Mucosa of gallbladder (tissue), 1 donor: ENCODE measurements around the gene MBNL3. TPM values are rescaled to one million over a fixed set of nuclear protein-coding genes. Genes with fewer than 3 reads are reported as not detected.

Experiments used
- DNase-seq: peaks from one replicate; pipeline ENCODE4 v3.0.0-alpha.2; 2020; ENCODE audit warnings: low spot score
- total RNA-seq: library from RNA; stranded (reverse); gene quantifications from one replicate; pipeline ENCODE4 v1.2.1, GENCODE V29; 2021
- donor health status: DM: no; HTN: no; CAD: no.

The MBNL3 gene
- total RNA-seq, 1 donor from 2014 or later = 49.3 TPM

DNA sequence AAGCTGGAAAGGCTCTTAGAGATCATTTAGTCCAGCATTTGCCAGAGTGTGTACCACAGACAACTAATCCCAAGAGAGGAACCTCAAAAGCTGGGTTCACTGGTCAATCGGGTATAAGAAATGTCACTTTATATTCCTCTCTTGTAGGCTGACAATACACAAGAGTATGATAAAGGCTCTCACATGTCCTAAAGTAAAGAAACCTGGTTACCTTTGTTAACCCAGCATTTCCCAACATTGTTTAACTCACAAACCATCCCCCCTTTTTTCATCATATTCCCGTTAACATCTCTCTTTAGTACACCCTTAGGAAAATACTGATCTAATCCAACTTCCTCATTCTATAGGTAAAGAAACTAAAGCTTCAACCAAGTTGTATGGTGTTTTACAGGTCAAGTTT is 74.4 kb downstream of the MBNL3 start:
- no peak for DNase-seq

DNA sequence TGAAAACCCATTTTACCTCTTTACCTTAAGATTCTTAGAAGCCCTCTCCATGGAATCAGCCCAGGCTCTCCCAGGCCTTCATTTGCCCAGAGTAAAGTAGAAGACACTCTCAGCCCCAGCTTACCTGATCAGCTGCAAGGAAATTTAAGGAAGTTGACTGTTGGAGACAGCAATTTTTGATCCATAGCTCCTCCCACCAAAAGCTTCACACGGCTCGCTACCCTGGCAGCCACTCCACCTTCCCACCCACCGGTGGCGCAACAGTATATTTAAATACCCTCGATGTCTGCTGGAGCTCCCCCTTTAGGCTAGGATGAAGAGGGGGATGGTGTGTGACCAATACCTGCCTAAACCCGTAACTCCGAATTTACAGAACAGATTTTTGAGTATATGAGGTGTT is 75.4 kb downstream of the MBNL3 start:
- no peak for DNase-seq

DNA sequence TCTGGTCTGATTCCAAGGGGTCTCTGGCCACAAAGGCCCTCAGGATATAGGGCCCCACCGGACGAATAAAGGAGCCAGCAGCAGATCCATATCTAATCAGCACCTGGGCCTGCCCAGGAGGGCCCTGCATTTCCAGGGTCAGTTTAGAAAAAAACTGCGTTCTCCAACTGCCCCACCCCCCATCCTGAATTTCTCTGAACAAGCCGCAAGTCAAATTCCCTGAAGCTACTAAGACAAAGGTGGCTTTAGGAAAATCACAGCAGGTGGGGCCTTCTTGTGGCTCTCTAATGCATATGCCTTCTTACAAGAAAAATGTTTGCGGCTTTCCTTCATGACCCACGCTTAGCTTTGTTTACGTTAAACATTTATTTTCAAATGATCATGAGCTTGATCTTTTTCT is 76.6 kb downstream of the MBNL3 start:
- no peak for DNase-seq

DNA sequence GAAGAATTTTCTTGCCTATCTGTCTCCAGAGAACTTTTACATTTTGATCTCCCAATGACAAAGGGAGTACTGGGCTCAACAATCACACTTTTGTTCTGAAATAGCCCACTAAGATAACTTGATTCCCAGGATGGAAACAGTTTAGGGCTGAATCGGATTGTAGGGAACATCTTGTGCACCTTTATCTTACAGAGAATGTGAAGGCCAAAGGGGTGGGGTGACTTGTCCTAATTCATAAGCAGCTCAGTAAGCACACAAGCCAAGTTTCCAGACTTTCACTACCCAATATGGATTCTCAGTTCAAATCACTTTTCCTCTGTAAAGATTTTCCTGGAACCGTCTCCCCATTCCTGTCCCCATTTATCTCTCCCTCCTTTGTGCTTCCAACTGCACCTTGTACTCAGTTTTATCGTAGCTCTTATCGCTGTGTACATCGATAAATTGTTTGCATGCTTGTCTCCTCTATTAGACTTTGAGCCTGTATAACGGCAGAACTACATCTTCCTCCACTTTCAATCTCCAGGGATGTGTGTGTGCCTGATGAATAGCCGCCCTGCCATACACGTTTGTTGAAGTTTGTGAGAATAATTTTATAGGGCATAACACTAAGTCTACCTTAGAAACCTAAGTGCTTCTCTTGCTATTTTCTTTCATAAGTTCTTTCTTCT is 77.4 kb downstream of the MBNL3 start:
- no peak for DNase-seq

DNA sequence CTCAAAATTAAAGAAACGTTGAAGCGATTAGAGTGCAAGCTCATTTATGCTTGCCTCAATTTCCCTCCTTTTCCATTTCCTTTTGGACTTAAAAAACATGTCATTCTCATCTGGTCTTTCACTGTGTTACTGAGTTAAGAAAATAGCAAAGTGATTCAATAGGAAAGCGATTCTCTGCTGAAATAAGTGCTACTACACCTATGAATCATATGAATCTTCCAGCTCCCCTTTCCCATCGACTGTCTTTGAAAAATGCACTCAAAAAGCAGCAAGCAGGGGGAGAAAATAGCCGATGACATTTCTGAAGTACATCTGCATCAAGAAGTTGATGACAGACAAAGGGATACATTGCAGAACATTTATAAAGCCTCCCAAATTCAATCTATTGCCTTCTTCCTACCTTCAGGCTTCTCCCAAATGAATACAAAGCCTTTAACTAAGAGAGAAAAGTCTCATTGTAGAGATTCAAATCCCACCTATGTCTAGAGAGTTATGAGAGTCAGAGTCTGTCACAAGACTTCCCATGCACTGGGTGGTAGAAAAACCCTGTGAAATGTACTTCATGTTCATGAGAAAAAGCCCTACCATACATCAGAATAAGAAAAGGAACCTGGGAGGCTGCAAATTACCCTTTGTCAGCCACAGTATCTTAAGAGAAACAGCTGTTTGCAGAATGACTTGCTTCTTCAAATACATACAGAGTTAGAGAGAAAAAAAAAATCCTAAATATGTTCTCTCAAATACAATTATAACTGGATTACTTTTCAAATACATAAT is 78.9 kb downstream of the MBNL3 start:
- no peak for DNase-seq

DNA sequence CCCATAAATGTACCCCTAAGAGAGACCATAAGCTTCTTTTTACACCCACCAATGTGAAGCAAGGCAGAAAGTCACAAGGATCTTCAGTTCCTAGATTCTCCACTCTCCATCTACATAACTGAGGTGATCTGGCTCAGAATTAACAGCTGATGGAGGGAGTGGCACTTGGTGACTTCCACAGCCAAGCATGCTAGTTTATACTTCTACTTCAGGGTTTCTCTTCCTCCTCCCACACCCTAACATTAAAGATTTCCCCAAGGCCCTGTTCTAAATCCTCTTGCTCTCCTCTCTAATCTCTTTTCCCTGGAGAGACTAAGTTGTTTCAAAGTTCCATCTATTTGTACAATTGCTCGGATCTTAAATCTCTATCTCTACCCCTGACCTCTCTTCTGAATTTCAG is 81.1 kb downstream of the MBNL3 start:
- DNase-seq = no peak

DNA sequence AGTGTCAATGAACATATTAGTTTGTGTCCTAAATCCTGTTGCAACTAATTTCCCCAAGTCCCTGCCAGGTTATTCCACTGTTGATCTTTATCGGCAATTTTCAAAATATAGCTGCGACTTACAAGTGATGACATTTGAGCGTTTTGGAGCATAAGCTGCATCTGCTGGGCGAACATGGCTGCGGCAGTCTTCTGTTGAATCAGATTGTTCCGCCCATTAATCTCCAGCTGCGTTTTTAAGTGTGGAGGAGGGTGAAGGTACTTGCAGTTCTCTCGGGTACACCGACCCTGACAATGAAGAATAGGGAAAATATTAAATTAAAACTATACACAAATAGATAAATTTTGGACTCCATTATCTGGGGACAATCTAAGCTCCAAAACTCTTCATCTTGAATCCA is 82.7 kb downstream of the MBNL3 start:
- DNase-seq = no peak

DNA sequence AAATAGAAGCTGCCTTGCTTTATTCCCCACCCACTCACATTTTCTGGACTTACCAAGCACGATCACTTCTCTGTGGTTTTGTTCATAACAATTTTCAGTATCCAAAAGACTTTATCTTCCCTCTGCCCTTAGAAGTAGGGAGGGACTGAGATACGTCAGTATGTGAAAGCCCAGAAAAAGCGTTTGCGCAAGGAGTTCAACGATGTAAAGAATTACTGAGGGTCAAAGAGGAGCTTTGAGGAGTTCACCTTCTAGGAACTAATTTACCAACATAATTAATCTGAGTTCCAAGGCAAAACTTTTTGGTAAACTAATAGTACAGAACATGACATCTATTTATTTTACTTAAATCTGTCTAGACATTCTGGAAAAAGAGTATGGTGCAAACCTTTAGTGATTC is 84.6 kb downstream of the MBNL3 start:
- DNase-seq = no peak

DNA sequence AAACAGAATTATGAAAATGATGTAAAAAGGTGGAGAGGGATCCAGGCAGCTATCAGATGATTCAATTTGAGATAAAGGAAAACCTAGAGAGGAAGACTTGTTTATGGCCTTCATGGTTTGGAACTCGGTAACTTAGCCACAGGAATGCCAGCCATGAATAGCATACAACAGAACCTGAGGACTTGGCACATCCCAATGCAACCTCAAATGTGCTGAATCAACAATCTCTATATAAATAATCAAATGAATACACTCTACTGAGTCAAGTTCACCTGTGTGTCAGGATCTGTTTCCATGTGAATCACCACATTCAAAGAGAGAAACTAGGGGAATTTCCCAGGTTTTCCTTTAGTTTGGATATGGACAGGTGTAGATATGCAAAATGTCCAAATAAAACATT is 86.9 kb downstream of the MBNL3 start:
- no peak for DNase-seq

DNA sequence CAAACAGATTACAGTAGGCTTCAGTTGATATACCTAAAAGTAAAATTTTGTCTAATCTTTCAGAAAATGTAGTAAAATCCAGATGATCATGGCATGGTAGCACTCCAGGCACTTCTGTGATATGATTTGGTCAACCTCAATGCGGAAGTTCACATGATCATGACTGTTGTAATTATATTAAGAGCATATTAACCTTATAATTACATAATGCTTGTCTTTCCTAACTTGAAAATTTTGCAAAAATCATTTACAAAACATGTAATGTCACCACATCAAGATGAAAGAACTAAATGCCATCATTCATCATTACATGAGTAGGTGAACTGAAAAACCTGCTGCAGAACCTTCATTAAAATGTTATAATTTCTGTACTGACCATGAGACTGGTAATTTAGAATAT is 88.1 kb downstream of the MBNL3 start:
- DNase-seq = no peak

DNA sequence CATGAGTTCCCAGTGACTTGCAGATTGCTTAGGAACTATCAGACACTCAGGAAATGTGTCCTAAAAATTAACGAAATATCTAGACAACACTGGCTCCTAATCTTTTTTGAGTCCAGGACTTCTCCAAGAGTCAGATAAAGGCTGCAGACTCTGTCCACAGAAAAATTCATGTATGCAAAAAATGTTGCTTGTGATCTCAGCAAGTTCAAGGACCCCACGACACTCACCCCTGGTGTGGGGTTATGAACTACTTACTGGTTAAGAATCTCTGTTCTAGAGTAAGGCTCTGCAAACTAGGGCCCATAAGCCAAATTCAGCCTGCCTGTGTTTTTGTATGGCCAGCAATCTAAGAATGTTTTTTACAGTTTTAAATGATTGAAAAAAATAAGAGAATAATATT is 93.2 kb downstream of the MBNL3 start:
- DNase-seq = no peak

DNA sequence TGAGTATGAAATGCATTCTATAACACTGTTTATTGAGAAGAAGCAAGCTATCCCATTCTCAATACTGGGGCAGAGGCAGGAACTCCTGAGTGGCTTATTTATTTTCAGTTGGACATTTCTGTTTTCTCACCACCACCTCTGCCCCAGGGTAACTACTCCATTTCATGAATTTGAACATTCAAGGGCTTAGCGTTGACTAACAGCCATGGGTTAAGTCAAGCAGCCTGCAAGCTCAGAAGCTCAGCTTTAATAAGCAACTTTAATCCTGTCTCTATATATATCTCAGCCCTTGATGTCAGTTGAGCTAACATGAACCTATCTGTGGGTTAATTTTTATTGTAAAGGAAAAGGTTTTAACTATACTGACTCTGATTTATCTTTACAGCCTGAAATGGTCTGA is 93.8 kb downstream of the MBNL3 start:
- DNase-seq = no peak

DNA sequence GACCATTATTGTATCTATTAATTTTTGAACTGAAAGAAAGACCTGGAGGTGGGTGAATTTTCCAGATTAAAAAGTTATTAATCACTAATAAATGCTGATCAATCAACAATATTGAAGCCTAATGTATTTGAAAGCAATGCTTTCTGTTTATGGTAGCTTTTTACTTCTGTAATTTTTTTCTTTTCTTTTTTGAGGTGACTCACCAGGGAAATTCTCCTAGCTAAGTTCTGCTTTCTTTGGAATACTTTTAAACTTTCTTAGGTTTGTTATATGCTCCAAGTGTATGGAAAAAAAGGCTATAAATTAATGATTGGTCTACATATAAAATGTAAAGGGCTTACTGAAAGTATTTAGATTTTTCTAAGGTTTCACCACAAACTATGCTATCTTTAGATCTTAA is 94.2 kb downstream of the MBNL3 start:
- no peak for DNase-seq

DNA sequence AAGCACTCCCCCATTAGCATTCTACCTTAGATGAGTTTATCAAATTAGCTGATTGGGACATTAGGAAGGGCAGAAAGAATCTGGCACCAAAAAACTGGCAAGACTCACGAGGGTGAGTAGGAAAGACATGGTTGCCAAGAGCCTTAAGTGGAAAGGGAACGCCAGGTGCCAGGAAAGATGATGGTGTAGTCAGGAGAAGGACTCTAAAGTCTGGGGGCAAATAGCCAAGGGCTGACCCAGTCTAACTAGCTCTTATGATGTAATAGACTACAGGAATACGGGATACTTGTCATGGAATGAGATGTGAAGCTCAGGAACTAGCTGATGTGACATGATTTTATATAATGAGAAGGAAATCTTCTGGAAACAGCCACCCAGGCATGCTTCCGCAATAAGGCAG is 94.8 kb downstream of the MBNL3 start:
- DNase-seq = no peak

DNA sequence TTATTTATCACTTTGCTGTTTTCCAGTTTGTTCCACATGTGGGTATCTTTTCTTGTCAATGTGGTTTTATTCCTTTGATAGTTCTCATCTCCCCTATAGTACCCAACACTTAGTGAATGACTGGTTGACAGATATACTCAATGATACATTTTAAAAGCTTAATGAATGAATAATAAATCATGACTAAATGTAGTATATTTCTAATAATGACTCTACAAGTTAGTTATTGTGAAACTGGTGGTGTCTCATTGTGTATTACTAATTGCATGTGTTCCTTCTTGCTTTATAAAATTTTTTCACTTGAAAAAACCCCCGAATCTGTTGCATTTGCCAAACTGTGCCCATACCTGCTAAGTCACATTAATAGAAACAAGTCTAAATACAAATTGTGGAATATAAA is 95.4 kb downstream of the MBNL3 start:
- no peak for DNase-seq

DNA sequence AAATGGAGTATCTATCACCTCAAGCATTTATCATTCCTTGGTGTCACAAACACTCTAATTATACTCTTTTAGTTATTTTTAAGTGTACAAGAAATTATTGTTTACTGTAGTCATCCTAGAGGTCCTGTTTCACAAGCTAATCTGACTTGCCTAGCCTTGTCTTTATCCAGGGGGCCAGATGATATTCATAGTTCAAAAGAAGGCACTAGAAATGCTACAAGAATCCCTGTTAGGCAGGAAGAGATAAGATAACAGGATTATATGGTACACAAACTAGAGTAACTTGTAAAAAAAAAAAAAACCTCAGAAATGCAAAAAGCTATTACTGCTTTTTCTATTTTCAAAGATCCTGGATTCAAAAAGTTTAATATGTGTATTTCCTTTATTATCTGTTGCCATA is 95.8 kb downstream of the MBNL3 start:
- DNase-seq = no peak

DNA sequence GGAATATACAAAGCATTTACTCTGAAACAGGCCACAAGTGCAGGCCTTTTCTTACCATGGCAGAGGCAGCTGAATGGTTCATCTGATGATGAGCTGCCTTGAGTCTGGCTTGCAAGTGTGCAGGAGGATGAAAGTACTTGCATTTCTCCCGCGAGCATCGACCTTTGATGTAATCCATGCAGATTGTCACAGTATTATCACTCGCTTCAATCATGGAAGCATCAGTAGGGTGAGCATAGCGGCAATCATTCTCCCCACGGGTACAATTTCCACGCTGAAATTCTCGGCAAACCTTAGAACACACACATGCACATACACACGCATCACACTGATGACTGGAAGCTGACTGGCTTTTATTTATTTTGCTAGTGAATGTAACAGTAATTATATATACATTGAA is 98.0 kb downstream of the MBNL3 start:
- DNase-seq = no peak

DNA sequence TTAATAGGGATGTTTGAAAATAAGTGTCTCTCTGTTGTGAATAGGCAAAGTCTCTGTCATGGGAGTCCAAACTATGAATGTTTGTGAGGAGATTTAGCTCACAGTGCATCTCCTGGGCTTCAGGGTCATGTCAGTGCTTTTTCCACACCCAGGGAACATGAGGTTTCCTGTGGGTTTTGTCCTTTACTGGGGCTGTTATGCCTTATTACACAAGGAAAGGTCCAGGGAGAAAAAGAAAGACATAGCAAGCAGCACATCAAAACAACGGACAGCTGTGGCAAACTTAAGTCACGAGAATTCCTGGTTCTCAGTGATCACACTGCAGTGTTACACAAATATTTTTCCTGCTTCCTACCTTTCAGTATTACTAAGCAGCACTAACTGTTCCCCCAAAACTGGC is 99.4 kb downstream of the MBNL3 start:
- no peak for DNase-seq

DNA sequence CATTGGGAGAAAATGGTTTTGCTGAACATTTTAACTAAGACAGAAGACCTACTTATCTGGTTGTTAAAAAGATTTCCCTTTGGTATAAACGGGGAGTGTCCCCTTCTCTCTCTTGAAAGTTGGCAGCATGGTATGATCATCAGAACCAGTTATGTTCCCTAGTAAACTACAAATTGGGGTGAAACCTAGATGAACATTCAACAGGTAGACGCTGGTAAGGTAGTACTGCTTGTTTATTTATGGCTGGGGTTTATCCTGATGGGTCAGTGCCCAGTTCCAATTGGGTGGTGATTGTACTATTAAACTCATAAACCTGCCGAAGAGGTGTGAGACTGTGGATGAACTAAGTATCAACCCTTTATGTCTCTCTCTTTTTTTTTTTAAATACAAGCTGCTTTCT is 100.5 kb downstream of the MBNL3 start:
- DNase-seq = no peak

DNA sequence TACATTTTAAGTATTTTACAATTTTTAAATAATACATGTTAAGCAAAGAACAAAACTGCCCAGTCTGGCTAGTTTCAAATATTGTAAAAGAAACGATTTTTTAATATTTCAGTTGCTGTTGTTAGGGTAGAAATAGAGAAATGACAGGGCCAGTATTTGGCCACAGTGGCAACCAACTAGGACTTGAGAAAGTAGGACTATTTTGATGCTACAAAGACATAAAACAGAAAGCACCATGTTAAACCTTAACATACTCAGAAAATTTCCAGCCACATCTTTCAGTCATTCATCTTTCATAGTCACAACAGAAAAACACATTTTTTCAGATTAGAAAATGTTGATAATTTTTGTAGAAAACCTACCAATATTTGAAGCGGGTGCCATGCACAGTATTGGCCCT is 104.5 kb downstream of the MBNL3 start:
- DNase-seq = no peak

DNA sequence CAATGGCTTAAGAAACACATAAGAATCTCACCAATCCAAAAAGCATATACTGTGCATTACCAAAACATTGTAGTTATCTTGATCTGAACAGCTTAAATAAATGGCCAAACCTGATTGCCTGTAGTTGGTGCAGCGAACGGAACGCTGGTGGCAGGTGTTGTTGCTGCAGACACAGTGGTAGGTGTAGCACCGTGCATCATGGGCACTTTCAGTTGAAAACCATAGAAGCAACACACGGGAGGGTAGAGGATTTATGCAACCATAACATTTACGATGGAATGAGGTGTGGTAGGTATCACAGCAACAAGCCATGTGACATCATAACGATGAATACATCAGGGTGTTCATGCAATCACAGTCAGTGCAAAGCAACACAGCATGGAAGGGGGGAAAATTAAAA is 106.8 kb downstream of the MBNL3 start:
- DNase-seq = no peak

DNA sequence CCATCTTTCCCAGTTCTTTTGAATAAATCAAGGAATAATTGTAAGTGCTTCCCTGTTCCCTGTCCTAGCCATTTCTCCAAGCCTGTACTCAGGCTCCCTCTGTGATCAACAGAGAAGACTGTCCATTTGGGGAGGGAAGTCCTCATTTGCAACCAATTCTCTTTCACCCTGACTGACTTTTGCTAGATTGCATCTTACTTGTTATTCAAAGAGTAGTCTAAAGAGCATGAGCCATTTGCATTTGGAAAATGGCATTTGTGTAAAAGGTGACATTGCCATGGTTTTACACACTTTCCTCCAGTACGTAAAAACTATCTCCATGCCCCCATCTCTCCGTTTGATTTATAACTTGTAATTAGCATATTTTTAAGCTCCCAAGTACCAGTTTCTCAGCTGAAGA is 110.6 kb downstream of the MBNL3 start:
- DNase-seq = no peak

DNA sequence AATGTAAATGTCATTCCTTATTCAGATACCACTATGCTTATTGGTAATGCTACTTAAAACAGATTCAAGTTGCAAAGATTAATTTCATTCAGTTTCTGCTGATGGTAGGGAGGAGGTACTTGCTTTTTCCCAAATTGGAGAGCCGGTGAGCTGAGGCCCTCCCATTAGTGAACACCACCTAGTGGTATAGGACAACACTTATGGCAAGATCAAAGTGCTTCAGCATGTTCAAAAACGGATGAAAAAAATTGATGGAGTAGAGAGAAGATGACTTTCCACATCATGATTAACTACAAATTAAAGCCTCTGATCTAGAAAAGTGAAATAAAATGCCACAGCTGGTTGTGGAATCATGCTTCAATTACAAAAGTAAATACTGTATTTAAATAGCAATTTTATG is 112.9 kb downstream of the MBNL3 start:
- DNase-seq = no peak

DNA sequence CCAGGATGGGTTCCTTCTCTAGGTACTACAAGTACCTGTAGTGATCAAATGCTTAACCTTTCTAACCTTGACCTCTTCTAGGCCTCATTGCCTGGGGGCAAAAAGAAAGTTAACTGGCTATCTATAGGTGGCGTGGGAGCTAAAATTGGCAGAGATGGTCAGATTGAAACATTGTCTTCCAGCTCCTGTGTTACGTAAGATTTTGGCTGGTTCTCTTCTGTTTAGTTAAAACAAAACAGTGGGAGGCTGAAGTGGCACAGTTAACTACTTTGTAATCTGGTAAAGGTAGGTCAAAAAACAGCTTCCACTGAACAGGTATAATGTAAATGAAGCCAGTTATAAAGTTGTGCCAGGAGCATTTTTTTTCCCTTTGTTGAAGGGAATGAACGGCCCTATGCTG is 115.2 kb downstream of the MBNL3 start:
- DNase-seq = no peak
